OCI-M2 (cell line): ENCODE results near the gene FGF2.
"Not testable (repeated sequence)": the region's sequence is repeated elsewhere in the genome, so short reads cannot be mapped to it uniquely, and the experiment has no call there.

Experiments used
- DNase-seq: peaks from one replicate; lab custom pipeline; 2025; ENCODE audit not compliant: unreplicated experiment; lab: John Stamatoyannopoulos, UW

FGF2 gene

DNA sequence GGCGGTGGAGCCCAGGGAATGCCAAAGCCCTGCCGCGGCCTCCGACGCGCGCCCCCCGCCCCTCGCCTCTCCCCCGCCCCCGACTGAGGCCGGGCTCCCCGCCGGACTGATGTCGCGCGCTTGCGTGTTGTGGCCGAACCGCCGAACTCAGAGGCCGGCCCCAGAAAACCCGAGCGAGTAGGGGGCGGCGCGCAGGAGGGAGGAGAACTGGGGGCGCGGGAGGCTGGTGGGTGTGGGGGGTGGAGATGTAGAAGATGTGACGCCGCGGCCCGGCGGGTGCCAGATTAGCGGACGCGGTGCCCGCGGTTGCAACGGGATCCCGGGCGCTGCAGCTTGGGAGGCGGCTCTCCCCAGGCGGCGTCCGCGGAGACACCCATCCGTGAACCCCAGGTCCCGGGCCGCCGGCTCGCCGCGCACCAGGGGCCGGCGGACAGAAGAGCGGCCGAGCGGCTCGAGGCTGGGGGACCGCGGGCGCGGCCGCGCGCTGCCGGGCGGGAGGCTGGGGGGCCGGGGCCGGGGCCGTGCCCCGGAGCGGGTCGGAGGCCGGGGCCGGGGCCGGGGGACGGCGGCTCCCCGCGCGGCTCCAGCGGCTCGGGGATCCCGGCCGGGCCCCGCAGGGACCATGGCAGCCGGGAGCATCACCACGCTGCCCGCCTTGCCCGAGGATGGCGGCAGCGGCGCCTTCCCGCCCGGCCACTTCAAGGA is at the start of gene FGF2:
Gene FGF2 (plus strand): TSS at position 279 of the 705 bp plus-strand sequence. CDS start 344 bp downstream, at position 623.
- no peak for DNase-seq

GRCh38 chr4:122776916-122777315 is 49.7 kb upstream of the FGF2 start:
- no peak for DNase-seq

GRCh38 chr4:122777846-122778673 is 48.6 kb upstream of the FGF2 start:
- no peak for DNase-seq

DNA sequence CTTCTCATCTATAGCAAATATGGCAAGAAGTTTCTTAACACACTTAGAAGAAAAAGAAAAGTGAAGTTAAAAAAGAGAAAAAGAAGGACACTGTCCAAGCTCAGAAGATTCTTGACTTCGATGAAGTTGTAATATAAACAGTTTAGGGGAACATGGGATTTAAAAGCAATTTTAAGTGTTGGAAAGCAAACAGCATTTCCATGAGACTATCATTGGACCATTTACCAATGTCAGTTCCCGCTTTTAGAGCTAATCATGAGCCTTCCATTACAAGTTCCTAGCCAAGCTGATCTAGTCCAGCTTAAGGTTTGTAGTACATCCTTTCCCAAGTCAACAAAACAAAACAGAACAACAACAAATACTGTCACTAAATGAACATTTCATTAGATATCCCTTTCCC is 45.1 kb upstream of the FGF2 start:
- no peak for DNase-seq

- DNase-seq, result no peak
Measured at GRCh38 chr4:122783301-122784215, 43.1 kb upstream of the FGF2 start.

DNA sequence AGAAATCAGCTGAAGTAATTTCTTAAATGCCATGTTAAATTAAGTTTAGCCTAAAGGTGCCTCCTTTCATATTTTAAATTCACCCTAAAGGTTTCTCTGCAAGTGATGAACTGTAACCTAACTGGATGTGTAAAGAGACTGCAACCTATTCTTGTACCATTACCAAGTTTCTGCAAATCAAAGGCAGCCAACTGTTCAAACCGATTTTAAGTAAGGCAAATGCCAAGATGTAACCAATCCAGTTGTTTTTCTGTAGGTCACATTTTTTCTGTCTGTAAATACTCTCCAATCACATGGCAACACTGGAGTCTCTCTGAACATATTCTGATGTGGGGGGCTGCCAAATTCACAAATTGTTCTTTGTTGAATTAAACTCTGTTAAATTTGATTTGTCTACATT is 42.4 kb upstream of the FGF2 start:
- DNase-seq, result no peak

DNA sequence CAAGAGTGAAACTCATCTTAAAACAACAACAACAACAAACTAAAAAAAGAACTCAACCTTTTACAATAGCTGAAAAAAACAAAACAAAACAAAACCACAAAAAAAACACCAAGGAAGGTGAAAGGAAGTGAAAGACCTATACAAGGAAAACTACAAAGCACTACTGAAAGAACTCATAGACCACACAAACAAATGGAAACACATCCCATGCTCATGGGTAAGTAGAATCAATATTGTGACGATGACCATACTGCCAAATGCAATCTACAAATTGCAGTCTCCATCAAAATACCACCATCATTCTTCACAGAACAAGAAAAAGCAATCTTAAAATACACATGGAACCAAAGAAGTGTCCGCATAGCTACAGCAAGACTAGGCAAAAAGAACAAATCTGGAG is 41.5 kb upstream of the FGF2 start:
- no peak for DNase-seq

- DNase-seq, result not testable (repeated sequence)
Measured at GRCh38 chr4:122786296-122786695, 40.3 kb upstream of the FGF2 start.

GRCh38 chr4:122786920-122787319 is 39.7 kb upstream of the FGF2 start:
- DNase-seq, result not testable (repeated sequence)

- no peak for DNase-seq
Measured at GRCh38 chr4:122787940-122788339, 38.7 kb upstream of the FGF2 start.

- DNase-seq, result no peak
Measured at GRCh38 chr4:122788935-122789334, 37.7 kb upstream of the FGF2 start.

- DNase-seq, result no peak
Measured at GRCh38 chr4:122793811-122794210, 32.8 kb upstream of the FGF2 start.

- DNase-seq, result no peak
Measured at GRCh38 chr4:122796801-122797404, 29.7 kb upstream of the FGF2 start.

DNA sequence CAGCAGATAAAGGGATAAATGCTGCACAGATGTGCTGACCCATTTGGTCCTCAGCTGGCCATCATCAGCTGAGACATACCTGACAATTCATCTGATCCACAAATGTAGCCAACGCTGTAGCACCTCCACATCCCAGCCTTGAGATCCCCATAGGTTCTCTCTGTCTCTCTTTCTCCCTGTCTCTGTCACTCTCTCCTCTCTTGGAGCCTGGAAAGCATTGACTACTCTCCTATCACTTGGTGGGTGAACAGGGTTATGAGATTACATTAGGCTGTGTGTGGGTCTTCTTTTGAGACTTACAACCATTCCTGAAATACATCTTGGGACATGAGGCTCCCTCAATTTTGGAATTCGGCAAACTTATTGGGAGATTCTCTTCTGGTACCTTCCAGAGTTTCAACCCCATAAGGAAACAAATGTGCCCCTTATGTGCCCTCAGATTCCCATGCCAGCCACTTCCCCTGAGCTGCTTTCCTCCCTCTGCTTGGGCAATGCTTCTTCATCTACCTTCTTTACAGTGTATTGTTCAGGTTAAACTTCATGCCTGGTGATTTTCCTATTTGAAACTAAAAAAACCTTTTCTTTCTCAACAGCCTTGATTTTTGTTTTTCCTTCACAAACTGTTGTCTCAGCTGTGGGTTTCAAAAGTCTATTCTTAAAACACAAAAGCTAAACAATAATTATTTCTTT is 29.1 kb upstream of the FGF2 start:
- DNase-seq, result no peak

DNA sequence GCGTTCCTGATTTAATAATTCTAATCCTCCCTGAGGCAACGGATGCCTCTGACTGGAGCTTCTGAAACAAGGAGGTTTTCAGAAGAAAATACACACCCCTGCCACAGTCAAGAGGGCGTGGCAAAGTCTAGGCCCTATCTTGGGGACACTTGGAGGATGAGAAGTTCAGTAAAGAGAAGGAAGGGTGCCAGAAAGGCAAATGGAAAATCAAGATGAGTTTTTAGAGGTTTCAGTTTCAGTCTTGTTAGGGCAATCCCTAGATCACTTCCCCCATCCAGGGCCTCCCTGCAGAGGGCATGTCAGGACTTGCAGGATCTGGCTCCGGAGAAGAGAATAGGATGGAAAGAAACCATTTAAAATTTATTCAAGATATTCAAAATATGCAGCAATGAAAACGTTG is 28.5 kb upstream of the FGF2 start:
- no peak for DNase-seq

- DNase-seq, result no peak
Measured at GRCh38 chr4:122798917-122799316, 27.7 kb upstream of the FGF2 start.

DNA sequence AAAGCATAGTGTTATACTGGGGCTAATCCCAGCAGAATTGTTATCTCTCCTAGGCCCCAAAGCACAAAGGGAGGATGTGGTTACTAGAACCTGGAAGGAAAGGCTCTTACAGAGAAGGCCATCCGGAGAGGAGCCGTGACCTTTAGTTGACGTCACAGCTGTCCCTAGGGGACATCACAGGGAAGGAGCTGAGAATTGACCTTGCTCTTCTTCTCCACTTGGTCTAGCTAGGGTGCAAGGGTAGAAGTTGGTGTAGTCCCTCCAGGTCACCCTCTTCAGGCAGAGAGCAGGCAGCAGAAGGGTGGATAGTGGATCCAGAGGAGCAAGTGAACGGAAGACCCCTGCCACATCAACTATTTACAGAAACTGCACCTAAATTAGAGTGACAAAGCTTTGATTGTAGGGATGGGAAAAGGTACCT is 22.8 kb upstream of the FGF2 start:
- DNase-seq, result no peak

DNA sequence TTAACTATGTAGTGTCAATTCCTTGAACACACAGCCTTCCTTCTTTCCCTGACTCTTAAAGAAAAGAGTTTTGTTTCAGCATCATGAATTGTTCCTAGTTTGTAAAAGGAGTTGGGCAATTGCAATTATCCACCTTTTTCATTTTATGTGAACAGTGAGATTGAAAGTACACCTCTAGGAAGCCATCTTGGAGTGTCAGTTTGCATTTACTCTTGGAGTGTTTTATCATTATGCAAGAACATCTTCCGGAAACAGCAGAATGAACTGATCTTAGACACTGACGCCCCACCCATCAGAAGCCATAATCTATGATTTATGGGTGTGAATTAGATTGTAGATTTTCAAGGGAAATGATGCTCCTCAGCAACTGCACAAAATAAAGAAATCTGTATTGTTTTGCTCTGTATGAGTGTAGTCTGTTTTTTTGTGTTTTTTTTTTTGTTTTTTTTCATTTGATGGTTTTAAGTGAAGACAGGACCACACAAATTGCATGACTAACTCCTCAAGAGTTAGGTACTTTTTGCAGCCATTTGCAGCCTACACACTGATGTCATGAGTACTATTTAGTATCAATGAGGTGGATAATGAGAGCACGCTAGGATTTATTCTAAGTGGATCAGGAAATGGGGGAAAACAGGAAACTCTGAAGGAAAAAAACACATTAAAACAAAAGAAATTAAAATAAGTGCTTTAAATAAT is 19.5 kb upstream of the FGF2 start:
- DNase-seq, result no peak

- DNase-seq, result no peak
Measured at GRCh38 chr4:122810669-122811068, 16.0 kb upstream of the FGF2 start.

DNA sequence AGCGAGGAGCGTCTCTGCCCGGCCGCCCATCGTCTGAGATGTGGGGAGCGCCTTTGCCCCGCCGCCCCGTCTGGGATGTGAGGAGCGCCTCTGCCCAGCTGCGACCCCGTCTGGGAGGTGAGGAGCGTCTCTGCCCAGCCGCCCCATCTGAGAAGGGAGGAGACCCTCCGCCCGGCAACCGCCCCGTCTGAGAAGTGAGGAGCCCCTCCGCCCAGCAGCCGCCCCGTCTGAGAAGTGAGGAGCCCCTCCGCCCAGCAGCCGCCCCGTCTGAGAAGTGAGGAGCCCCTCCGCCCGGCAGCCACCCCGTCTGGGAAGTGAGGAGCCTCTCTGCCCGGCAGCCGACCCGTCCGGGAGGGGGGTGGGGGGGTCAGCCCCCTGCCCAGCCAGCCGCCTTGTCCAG is 14.8 kb upstream of the FGF2 start:
- not testable (repeated sequence) for DNase-seq
